Mesendoderm (in vitro differentiated cells): ENCODE data around the gene ROR1.
"Not testable (repeated sequence)": the region's sequence is repeated elsewhere in the genome, so short reads cannot be mapped to it uniquely, and the experiment has no call there.

Source experiments
- DNase-seq: peaks from one replicate; pipeline ENCODE4 v3.0.0; 2013
- H2AK5ac ChIP-seq: 2 replicates; pipeline ENCODE4 v1.6.1; 2013; ENCODE audit warnings: low read length, inconsistent platforms
- H2BK120ac ChIP-seq: 2 replicates; pipeline ENCODE4 v1.6.1; 2013; ENCODE audit warnings: low read depth, mild to moderate bottlenecking, low read length, moderate library complexity, mixed read lengths
- H2BK15ac ChIP-seq: replicated peaks from 2 replicates; pipeline ENCODE4 v1.6.1; 2013; ENCODE audit warnings: low read depth, mild to moderate bottlenecking, moderate library complexity
- H2BK5ac ChIP-seq: 2 replicates; pipeline ENCODE4 v1.6.1; 2013; ENCODE audit warnings: low read length, inconsistent platforms
- H3K18ac ChIP-seq: 2 replicates; pipeline ENCODE4 v1.6.1; 2013; ENCODE audit warnings: mild to moderate bottlenecking, low read length, mixed read lengths
- H3K23ac ChIP-seq: one replicate; pipeline ENCODE4 v1.6.1; 2013; ENCODE audit warnings: low read length
- H3K27ac ChIP-seq: 2 replicates; pipeline ENCODE4 v1.5.1; 2013; ENCODE audit warnings: low read depth, mild to moderate bottlenecking, inconsistent platforms, low read length, moderate library complexity
- H3K27me3 ChIP-seq: 2 replicates; pipeline ENCODE4 v1.6.1; 2013; ENCODE audit warnings: low read length, control low read depth, mild to moderate bottlenecking, inconsistent platforms; ENCODE audit not compliant: insufficient read depth, poor library complexity
- H3K36me3 ChIP-seq: 2 replicates; pipeline ENCODE4 v1.6.1; 2013; ENCODE audit warnings: low read length, inconsistent platforms; ENCODE audit not compliant: control insufficient read depth, insufficient read depth
- H3K4ac ChIP-seq: one replicate; pipeline ENCODE4 v1.6.1; 2013; ENCODE audit warnings: low read depth, mild to moderate bottlenecking, low read length, moderate library complexity
- H3K4me1 ChIP-seq: 2 replicates; pipeline ENCODE4 v1.6.1; 2013; ENCODE audit warnings: low read depth, low read length, inconsistent platforms; ENCODE audit not compliant: control insufficient read depth
- H3K4me2 ChIP-seq: 2 replicates; pipeline ENCODE4 v1.6.1; 2013; ENCODE audit warnings: low read length
- H3K4me3 ChIP-seq: 2 replicates; pipeline ENCODE4 v1.5.1; 2013; ENCODE audit warnings: mild to moderate bottlenecking, low read length
- H3K56ac ChIP-seq: one replicate; pipeline ENCODE4 v1.6.1; 2013; ENCODE audit warnings: low read length
- H3K79me1 ChIP-seq: 2 replicates; pipeline ENCODE4 v1.6.1; 2013; ENCODE audit warnings: low read length, inconsistent platforms
- H3K79me2 ChIP-seq: 2 replicates; pipeline ENCODE4 v1.6.1; 2013; ENCODE audit warnings: mild to moderate bottlenecking, low read length; ENCODE audit not compliant: control insufficient read depth, insufficient read depth
- H3K9ac ChIP-seq: 2 replicates; pipeline ENCODE4 v1.6.1; 2013; ENCODE audit warnings: low read length, inconsistent platforms
- H4K5ac ChIP-seq: one replicate; pipeline ENCODE4 v1.6.1; 2013; ENCODE audit warnings: low read length
- H4K8ac ChIP-seq: one replicate; pipeline ENCODE4 v1.6.1; 2013; ENCODE audit warnings: low read depth, mild to moderate bottlenecking, control low read depth, low read length, moderate library complexity
- WGBS: extraction: QIAGEN DNeasy Blood & Tissue Kit; methylation state at CpG from one replicate; pipeline ENCODE4 v1.1.7; 2013; ENCODE audit warnings: low lambda C conversion rate, missing lambda C conversion rate; ENCODE audit not compliant: insufficient coverage; ENCODE audit errors: extremely low coverage; 5-methylcytosine and 5-hydroxymethylcytosine counted together

Gene ROR1

DNA sequence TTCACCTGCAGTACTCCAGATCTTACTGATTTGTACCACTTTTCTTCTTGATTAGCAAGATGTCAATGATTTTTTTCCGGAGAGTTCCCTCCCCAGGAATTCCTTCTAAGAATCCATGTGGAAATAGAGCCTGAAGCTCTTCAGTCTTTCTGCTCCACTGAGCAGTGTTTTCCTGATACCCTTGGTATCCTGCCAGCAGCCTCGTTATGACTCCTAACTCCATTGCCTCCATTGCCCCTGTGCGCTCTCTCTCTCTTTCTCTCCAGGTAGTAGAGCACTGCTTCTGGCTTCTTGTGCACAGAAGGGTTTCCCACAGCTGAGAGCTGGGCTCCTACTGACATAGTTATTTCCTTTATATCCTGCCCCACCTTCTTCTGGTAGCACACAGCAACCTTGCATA, 441.8 kb downstream of the ROR1 start:
- no peak overlapping the region for H4K5ac ChIP-seq
- H3K18ac ChIP-seq: no peak overlapping the region
- no peaks in the 10 kb centered on the region for H3K79me1 ChIP-seq
- WGBS: no CpG with 5 or more reads among the region's 3 CpGs
- no peak overlapping the region for H3K23ac ChIP-seq
- H2AK5ac ChIP-seq: no peak overlapping the region
- H3K4ac ChIP-seq: no peak overlapping the region
- H2BK120ac ChIP-seq: no peak overlapping the region
- no peak overlapping the region for H3K27ac ChIP-seq
- H2BK5ac ChIP-seq: no peak overlapping the region
- H3K4me3 ChIP-seq: no peak overlapping the region
- H3K36me3 ChIP-seq: no peaks in the 10 kb centered on the region
- H3K27me3 ChIP-seq: no peaks in the 10 kb centered on the region
- no peak overlapping the region for H4K8ac ChIP-seq
- H3K4me2 ChIP-seq: no peak overlapping the region
- H3K56ac ChIP-seq: no peak overlapping the region
- H3K4me1 ChIP-seq: no peaks in the 10 kb centered on the region
- H3K79me2 ChIP-seq: no peaks in the 10 kb centered on the region
- H3K9ac ChIP-seq: no peak overlapping the region
- H2BK15ac ChIP-seq: no peak overlapping the region
- no peak for DNase-seq

- H2BK120ac ChIP-seq: no peak overlapping the region
- H3K4me2 ChIP-seq: no peak overlapping the region
- no peak overlapping the region for H3K18ac ChIP-seq
- no peak overlapping the region for H3K4me3 ChIP-seq
- H2AK5ac ChIP-seq: no peak overlapping the region
- no peak overlapping the region for H4K8ac ChIP-seq
- no peak overlapping the region for H4K5ac ChIP-seq
- H3K27me3 ChIP-seq: no peaks in the 10 kb centered on the region
- no peak overlapping the region for H2BK5ac ChIP-seq
- H3K79me2 ChIP-seq: no peaks in the 10 kb centered on the region
- H3K36me3 ChIP-seq: no peaks in the 10 kb centered on the region
- no peaks in the 10 kb centered on the region for H3K79me1 ChIP-seq
- H2BK15ac ChIP-seq: no peak overlapping the region
- H3K56ac ChIP-seq: no peak overlapping the region
- H3K4ac ChIP-seq: no peak overlapping the region
- no peak overlapping the region for H3K23ac ChIP-seq
- WGBS: no CpG with 5 or more reads among the region's 5 CpGs
- no peak for DNase-seq
- H3K27ac ChIP-seq: no peak overlapping the region
- H3K9ac ChIP-seq: no peak overlapping the region
- H3K4me1 ChIP-seq: no peaks in the 10 kb centered on the region
These were observed 446.4 kb downstream of the ROR1 start for GRCh38 chr1:64220241-64220640.

DNA sequence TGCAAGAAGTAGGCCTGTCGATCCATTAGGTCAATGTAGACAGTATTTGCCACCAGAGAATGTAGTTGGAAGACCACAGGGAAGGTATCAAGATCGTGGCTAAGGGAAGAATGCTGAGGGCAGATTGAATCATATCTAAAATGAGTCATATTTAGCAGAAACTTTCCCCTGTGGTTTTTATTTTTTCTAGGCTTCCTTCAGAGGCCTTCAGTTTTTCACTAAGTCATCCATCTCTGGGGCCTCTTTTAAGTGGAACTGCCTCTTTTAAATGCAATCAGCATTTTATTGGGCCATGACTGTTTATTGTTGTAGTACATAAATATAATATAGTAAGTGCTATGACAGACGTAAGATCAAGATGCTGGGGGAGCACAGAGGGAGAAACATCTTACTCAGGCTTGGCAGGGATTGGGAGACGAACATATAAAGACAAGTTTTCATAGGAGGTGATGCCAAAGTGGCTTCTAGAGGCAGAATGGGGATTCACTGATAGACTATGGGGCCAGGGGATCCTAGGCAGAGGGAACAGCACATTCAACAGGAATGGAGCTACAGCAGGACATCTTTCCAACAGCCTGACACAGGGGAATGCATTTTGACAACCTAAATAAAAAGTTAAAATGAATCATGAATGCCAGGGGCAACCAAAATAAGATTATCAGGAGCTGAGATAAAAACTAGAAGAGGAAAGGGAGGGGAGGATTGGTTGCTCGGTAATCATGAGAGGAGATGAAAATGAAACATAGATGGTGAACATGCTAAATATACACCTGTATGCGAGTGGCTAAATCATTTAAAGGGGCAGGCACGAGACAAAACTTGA, 449.7 kb downstream of the ROR1 start:
- no peak overlapping the region for H2BK5ac ChIP-seq
- H2BK15ac ChIP-seq: no peak overlapping the region
- no peaks in the 10 kb centered on the region for H3K79me2 ChIP-seq
- no peak overlapping the region for H2AK5ac ChIP-seq
- H3K4me1 ChIP-seq: no peaks in the 10 kb centered on the region
- H3K79me1 ChIP-seq: no peaks in the 10 kb centered on the region
- no peak overlapping the region for H3K56ac ChIP-seq
- no peak overlapping the region for H3K27ac ChIP-seq
- no peak overlapping the region for H3K23ac ChIP-seq
- H3K18ac ChIP-seq: no peak overlapping the region
- no peak overlapping the region for H3K4me2 ChIP-seq
- H2BK120ac ChIP-seq: no peak overlapping the region
- H4K8ac ChIP-seq: no peak overlapping the region
- H3K4me3 ChIP-seq: no peak overlapping the region
- H3K36me3 ChIP-seq: no peaks in the 10 kb centered on the region
- no peak overlapping the region for H4K5ac ChIP-seq
- H3K4ac ChIP-seq: no peak overlapping the region
- no CpG with 5 or more reads among the region's 7 CpGs for WGBS
- DNase-seq: no peak
- no peak overlapping the region for H3K9ac ChIP-seq
- H3K27me3 ChIP-seq: no peaks in the 10 kb centered on the region

- H3K4me2 ChIP-seq: not testable (repeated sequence)
These were observed 450.4 kb downstream of the ROR1 start for GRCh38 chr1:64224236-64224635.

GRCh38 chr1:64228167-64228957, 454.5 kb downstream of the ROR1 start:
- H2BK5ac ChIP-seq: no peak overlapping the region
- peaks cover 2% of the 10 kb centered on the region for H3K4me1 ChIP-seq
- no peaks in the 10 kb centered on the region for H3K79me1 ChIP-seq
- no peak overlapping the region for H3K4me2 ChIP-seq
- H3K79me2 ChIP-seq: no peaks in the 10 kb centered on the region
- no peak overlapping the region for H3K4me3 ChIP-seq
- H3K18ac ChIP-seq: no peak overlapping the region
- H3K4ac ChIP-seq: no peak overlapping the region
- DNase-seq: no peak
- no peak overlapping the region for H3K9ac ChIP-seq
- H3K27ac ChIP-seq: no peak overlapping the region
- H3K56ac ChIP-seq: no peak overlapping the region
- no peak overlapping the region for H3K23ac ChIP-seq
- H2AK5ac ChIP-seq: no peak overlapping the region
- H2BK120ac ChIP-seq: no peak overlapping the region
- H4K5ac ChIP-seq: no peak overlapping the region
- H4K8ac ChIP-seq: no peak overlapping the region
- no peaks in the 10 kb centered on the region for H3K27me3 ChIP-seq
- WGBS: no CpG with 5 or more reads among the region's 10 CpGs
- no peak overlapping the region for H2BK15ac ChIP-seq
- no peaks in the 10 kb centered on the region for H3K36me3 ChIP-seq

More at GRCh38 chr1:64224236-64224635, 450.4 kb downstream of the ROR1 start:
- H3K18ac ChIP-seq, H4K8ac ChIP-seq, H2AK5ac ChIP-seq, H3K36me3 ChIP-seq, H3K9ac ChIP-seq, DNase-seq, H3K23ac ChIP-seq, H3K56ac ChIP-seq, H3K4me3 ChIP-seq, H4K5ac ChIP-seq, H3K4me1 ChIP-seq, H2BK15ac ChIP-seq, H2BK5ac ChIP-seq, H3K27ac ChIP-seq, H2BK120ac ChIP-seq, H3K79me1 ChIP-seq, H3K79me2 ChIP-seq, H3K27me3 ChIP-seq, H3K4ac ChIP-seq: not testable (repeated sequence)
- WGBS: no CpG with 5 or more reads among the region's 7 CpGs
